ENCODE measurements around the gene LETMD1. TPM values are rescaled to one million over a fixed set of nuclear protein-coding genes. Genes with fewer than 3 reads are reported as not detected.

Gene LETMD1
- total RNA-seq (ENCODE audit: low replicate concordance) = 31.0 and 46.6 TPM in 2 replicates

GRCh38 chr12:51047655-51048540, at the start of gene LETMD1:
TSS of gene LETMD1 (plus strand) at chr12:51048327. CDS start at chr12:51048357, 30 bp downstream.

DNA sequence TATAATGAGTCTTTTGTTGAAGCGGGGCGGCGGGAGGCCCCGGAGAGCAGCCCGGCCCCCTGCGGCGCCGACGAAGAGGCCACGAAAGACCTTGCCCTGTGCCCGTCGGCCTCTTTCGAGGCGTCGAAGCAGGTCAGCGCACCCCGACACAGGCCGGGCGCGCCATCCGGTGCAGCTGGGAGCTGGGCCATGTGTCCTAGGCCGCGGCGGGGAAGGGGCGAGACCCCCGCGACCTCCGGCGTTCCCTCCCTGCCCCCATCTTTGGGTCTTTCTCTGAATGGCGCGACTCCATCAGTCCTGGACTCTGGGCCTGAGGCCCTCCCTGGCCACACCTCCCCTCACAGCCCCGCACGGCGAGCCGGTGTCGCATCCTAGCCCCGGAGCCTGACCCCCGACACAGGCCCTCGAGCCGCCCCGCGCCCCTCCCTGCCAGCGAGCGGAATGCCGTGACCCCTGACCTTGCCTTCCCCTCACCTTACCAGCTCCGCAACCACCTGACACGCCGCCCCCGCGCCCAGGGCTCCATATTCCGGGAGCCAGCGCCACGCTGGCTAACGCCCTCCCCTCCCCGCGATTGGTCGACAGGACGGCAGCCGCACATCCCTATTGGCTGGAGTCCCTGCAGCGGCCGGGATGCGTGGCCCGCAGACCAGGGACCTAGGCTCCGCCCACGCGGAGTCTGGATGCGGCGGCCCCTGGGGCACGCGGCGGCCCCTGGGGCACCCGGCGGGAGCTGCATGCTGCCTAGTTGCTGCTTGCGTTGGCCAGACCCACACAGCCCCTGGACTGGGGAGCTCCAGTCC, 22.1 kb upstream of the LETMD1 start, which contains the start of gene SLC11A2:
SLC11A2 (minus strand) TSS at position 549 of the 803 bp plus-strand sequence. CDS start 15,656 bp downstream, outside the sequence.

DNA sequence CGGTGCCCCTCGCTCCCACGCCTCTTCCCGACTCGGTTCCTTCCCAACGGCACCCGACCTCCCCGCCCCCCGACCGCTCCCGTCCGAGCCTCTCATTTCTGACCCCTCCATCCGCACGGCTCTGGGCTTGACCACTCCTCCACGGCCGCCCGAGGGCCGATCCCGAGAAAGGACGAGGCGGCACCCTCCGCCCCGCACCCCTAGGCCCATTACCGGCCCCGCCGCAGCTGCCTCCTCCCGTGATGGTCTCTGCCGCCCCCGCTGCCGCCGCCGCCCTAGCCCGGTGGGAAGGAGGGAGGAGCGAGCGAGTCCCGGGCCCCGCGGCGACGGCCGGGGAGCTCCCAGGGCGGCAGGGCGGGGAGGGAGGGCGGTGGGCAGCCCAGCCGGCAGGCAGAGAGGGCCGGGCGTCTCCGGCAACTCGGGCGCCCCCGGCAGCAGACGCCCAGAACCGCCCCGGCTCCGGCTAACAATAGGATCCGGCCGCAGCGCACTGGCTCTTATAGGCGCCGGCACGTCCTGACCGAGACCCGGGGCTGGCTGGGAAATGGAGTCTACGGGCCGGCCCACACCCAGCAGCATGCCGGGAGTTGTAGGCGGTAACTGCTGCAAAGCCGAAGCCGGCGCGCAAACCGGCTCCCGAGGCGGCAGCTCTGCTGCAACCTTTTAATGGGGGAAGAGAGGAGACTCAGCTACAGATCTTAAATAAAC, 35.2 kb downstream of the LETMD1 start, which contains the start of gene CSRNP2:
CSRNP2 (minus strand) TSS at position 471 of the 708 bp plus-strand sequence. CDS start 7,035 bp downstream, outside the sequence.

Other genes with a start within 250 kb of the LETMD1 start
- not detected in 2 replicates for gene TMPRSS12, start 205.4 kb upstream of the LETMD1 start, total RNA-seq (ENCODE audit: low replicate concordance)
- not detected in 2 replicates for gene HIGD1C, start 95.8 kb upstream of the LETMD1 start, total RNA-seq (ENCODE audit: low replicate concordance)
- 59.9 and 60.4 TPM in 2 replicates for gene SLC11A2, start 21.9 kb upstream of the LETMD1 start, total RNA-seq (ENCODE audit: low replicate concordance)
- gene CSRNP2, start 35.3 kb downstream of the LETMD1 start, total RNA-seq (ENCODE audit: low replicate concordance) = 8.9 and 11.8 TPM in 2 replicates
- 4.3 and 7.1 TPM in 2 replicates for gene TFCP2, start 124.8 kb downstream of the LETMD1 start, total RNA-seq (ENCODE audit: low replicate concordance)
- 0.47 and 1.5 TPM in 2 replicates for gene POU6F1, start 169.7 kb downstream of the LETMD1 start, total RNA-seq (ENCODE audit: low replicate concordance)
- gene DAZAP2, start 190.5 kb downstream of the LETMD1 start, total RNA-seq (ENCODE audit: low replicate concordance) = 40.5 and 51.3 TPM in 2 replicates
- gene SMAGP, start 222.1 kb downstream of the LETMD1 start, total RNA-seq (ENCODE audit: low replicate concordance) = 5.4 and 6.8 TPM in 2 replicates

All from smooth muscle cell of the coronary artery (primary cell).